Activated T-cell treated with anti-CD3 and anti-CD28 coated beads, Interleukin-2, amount 50 U/mL, for 24 hours (primary cell): ENCODE results near the gene PLN.

Source experiments
- DNase-seq: peaks from one replicate; pipeline ENCODE4 v3.0.0-alpha.2; 2020
- H3K27ac Mint-ChIP-seq: 2 replicates; pipeline ENCODE4 v1.8.0; 2020; ENCODE audit warnings: mild to moderate bottlenecking, mixed read lengths
- H3K27me3 Mint-ChIP-seq: 2 replicates; pipeline ENCODE4 v1.8.0; 2020; ENCODE audit warnings: mixed read lengths
- H3K36me3 Mint-ChIP-seq: 2 replicates; pipeline ENCODE4 v1.8.0; 2020; ENCODE audit warnings: low read depth, mixed read lengths
- H3K4me1 Mint-ChIP-seq: 2 replicates; pipeline ENCODE4 v1.8.0; 2020; ENCODE audit warnings: low read depth, mixed read lengths
- H3K4me3 Mint-ChIP-seq: 2 replicates; pipeline ENCODE4 v1.8.0; 2020; ENCODE audit warnings: mild to moderate bottlenecking, moderate library complexity, mixed read lengths
- H3K9me3 Mint-ChIP-seq: 2 replicates; pipeline ENCODE4 v1.8.0; 2020; ENCODE audit warnings: mixed read lengths

Gene PLN

DNA sequence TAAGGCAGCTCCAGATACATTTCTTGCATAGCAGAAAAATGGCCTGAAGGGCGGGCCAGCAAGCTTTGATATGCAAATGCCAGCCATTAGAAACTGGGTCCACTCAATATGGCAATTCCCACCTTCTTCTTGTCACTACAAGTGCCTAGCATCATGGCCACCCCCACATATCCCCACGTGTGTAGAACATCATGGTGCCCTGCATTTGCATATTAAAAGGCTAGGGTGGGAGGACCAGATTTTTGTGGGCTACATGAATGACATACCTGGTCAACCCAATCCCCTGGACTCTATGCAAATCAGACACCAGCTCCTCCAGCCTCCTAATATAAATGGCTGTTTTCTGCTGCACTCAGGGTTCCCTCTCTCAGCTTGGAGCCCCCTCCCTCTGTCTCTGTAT is 31.7 kb downstream of the PLN start:
- H3K4me3 Mint-ChIP-seq = no peak overlapping the region
- no peak overlapping the region for H3K27ac Mint-ChIP-seq
- peaks cover 90% of the 10 kb centered on the region for H3K36me3 Mint-ChIP-seq
- no peak for DNase-seq
- H3K4me1 Mint-ChIP-seq = peaks cover 5% of the 10 kb centered on the region
- H3K9me3 Mint-ChIP-seq = peaks cover 43% of the 10 kb centered on the region
- H3K27me3 Mint-ChIP-seq = no peaks in the 10 kb centered on the region

DNA sequence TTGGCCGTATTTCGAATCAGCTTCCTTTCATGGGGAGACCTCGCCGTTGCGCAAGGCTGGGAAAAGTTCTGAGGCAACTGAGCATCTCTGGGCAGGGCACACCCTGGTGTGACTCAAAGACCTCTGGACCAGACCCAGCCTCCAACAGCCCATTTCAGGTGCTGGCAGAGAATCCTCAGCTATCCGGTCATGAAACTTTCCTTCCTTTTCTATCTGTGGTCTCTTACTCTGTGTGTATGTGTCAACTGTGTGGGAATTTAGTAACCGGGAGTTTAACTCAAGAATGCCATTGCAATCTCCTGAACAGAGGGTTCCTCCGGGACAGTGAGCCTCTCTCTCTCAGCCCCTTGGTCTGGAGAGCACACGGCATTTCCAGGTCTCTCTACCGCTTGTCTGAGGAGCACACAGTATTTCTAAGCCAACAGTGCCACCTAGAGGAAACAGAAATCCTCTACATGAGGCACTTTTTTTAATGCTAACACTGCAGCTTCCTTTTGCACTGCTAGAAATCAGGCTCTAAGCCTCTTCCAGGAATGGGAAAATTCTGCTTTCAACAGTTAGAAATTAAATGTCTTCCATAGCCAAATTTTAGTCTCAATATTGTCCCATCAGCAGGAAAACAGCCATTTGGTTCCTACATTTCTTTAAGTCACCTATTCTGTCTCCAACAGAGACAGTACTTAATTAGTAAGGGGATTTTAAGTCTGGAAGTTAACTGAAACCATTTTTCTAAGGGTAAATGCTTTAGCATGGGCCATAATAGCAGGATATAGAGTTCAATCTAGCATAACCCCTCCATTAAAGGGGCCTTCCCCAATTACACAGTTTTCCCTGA is 32.7 kb downstream of the PLN start:
- Mint-ChIP-seq H3K27ac (peak overlapping the region; percentile 63), H3K36me3 (peaks cover 90% of the 10 kb centered on the region), H3K9me3 (peaks cover 37% of the 10 kb centered on the region), H3K27me3 (no peaks in the 10 kb centered on the region), H3K4me3 (no peak overlapping the region), H3K4me1 (peaks cover 9% of the 10 kb centered on the region)
- no peak for DNase-seq

DNA sequence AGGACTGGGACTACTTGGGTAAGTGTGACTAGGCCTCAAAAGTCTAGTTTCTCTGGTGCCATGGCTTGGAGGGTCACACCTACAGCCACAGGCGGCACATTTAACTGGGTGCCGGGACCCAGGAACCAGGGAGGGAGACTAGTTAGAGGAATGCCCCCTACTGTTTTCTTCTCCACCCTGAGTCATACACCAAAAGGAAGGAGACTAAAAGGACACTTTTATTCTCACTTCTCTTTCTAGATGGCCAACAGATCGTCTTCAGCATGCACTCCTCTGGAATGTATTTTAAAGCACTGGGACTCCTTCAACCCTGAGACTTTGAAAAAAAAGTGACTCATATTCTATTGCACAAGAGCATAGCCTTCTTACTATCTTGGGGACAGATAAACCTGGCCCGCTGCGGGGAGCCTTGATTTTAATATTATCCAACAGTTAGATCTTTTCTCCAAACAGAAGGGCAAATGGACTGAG is 33.4 kb downstream of the PLN start:
- H3K36me3 Mint-ChIP-seq = peaks cover 88% of the 10 kb centered on the region
- H3K4me3 Mint-ChIP-seq = no peak overlapping the region
- H3K4me1 Mint-ChIP-seq = peaks cover 12% of the 10 kb centered on the region
- DNase-seq = no peak
- no peak overlapping the region for H3K27ac Mint-ChIP-seq
- H3K27me3 Mint-ChIP-seq = no peaks in the 10 kb centered on the region
- peaks cover 30% of the 10 kb centered on the region for H3K9me3 Mint-ChIP-seq

DNA sequence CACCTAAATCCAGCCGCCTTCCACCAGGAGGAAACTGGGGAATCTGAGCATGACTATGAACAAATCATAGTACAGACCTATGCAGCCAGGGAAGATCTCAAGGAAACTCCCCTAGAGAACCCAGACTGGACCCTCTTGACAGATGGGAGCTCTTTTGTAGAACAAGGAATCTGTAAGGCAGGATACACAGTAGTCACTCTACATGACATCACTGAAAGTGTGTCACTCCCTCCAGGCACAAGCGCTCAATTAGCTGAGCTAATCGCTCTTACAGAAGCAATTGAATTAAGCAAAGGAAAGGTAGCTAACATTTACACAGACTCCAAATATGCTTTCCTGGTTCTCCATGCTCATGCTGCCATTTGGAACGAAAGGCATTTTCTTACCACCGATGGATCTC is 36.8 kb downstream of the PLN start:
- H3K27ac Mint-ChIP-seq = peak overlapping the region; percentile 41
- H3K9me3 Mint-ChIP-seq = peaks cover 9% of the 10 kb centered on the region
- peaks cover 72% of the 10 kb centered on the region for H3K36me3 Mint-ChIP-seq
- DNase-seq = no peak
- H3K27me3 Mint-ChIP-seq = no peaks in the 10 kb centered on the region
- peaks cover 35% of the 10 kb centered on the region for H3K4me1 Mint-ChIP-seq
- H3K4me3 Mint-ChIP-seq = no peak overlapping the region

DNA sequence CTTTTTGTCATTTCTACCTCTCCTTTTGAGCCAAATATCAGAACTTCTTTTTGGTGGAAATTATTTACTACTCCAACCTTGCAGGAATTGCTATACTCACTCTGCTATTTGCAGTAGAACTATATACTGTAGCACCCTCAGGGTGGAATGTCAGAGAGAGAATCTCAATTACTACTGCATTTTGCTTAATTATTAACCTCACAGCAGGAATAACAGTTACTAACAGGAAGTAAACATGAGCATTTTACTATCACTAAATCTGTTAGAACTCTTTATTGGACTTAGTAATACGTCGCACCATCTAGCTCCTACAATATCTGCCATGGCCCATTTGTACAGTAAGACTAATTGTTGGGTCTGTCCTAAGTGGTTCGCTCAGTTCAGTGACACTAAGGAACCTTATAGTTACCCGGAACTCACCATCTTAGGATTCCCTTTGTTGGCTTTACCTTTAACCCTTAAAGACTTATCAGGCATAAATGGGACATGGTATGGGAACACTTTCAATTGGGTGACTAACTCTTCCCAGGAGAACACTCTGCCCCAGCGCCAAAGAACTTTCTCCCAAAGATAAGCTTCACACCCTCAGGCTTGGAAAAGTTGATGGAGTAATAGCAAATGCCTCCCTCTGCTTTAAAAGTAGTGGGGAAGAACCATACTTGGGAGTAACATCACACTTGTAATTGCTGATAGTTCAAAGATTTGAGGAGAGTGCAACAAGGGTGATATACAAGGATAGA is 38.8 kb downstream of the PLN start:
- Mint-ChIP-seq H3K4me3 (no peak overlapping the region), H3K4me1 (peaks cover 44% of the 10 kb centered on the region), H3K36me3 (peaks cover 71% of the 10 kb centered on the region), H3K27ac (no peak overlapping the region), H3K27me3 (no peaks in the 10 kb centered on the region), H3K9me3 (no peaks in the 10 kb centered on the region)
- no peak for DNase-seq

DNA sequence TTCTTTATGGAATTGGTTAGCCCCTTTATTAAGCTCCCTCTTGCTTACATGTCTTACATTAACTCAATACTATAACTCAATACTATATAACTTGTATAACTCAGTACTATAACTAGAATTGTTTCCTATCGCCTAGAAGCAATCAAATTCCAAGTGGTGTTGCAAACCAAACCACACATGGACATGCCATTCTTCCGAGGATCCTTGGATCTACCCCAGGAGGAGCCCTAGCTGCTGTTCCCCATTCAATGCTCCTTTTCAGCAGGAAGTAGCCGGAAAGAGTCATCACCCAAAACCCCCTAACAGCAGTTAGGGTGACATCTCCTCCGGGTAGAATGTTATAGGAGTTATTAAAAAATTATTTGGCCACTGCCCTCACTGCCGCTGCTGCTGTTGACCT is 40.5 kb downstream of the PLN start:
- Mint-ChIP-seq H3K4me3 (no peak overlapping the region), H3K9me3 (no peaks in the 10 kb centered on the region), H3K36me3 (peaks cover 65% of the 10 kb centered on the region), H3K4me1 (peaks cover 53% of the 10 kb centered on the region), H3K27me3 (no peaks in the 10 kb centered on the region), H3K27ac (peak overlapping the region; percentile 35)
- DNase-seq = no peak

DNA sequence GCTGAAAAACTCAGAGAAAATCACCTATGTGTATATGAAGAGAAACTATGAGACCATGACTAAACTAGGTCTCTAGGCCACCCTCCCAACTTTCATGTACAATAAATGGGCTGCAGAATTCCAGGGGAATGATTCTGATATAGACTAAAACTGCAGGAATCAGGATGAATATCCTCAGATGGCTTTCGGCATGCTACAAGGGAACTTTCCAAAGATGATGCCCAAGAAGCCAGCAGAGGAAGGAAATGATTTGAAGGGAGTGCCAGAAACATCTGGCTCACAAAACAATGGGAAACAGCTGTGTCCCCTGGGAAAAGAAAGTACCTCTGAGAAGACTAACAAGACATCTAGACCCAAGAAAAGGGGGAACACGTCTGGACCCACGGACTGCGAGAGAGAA is 41.1 kb downstream of the PLN start:
- Mint-ChIP-seq H3K36me3 (peaks cover 68% of the 10 kb centered on the region), H3K27ac (peak overlapping the region; percentile 35), H3K9me3 (no peaks in the 10 kb centered on the region), H3K27me3 (no peaks in the 10 kb centered on the region), H3K4me1 (peaks cover 58% of the 10 kb centered on the region), H3K4me3 (no peak overlapping the region)
- no peak for DNase-seq

DNA sequence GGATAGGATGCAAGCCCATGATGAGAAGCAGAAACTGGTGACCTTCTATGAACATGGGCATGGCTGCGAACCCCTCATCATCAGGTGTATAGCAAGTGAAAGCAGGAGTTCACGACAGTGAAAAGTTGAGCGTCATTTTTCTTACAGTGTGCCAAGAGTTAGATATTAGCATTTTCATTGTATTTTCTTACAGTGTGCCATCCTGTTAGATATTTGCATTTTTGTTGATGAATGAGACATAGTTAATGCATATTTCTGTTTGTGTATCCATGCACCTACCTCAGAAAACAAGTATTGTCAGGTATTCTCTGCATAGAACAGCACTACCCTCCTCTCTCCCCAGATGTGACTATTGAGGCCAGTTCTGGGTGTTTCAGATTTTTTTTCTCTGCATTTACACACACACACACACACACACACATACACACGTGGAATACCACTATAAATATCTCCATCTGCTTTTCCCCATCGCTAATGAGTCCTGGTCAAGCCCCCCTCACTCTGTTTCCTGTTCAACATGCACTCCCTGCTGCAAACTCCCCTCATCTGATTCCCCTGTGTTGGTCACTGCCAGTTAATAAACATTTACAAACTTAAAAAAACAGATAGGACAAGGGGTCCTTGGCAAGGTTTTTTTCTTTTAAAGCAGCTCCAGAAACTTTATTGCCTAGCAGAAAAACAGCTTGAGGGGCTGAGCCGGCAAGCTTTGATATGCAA is 41.7 kb downstream of the PLN start:
- Mint-ChIP-seq H3K36me3 (peaks cover 68% of the 10 kb centered on the region), H3K27me3 (no peaks in the 10 kb centered on the region), H3K9me3 (no peaks in the 10 kb centered on the region), H3K4me3 (no peak overlapping the region), H3K27ac (peak overlapping the region; percentile 26), H3K4me1 (peaks cover 58% of the 10 kb centered on the region)
- no peak for DNase-seq

DNA sequence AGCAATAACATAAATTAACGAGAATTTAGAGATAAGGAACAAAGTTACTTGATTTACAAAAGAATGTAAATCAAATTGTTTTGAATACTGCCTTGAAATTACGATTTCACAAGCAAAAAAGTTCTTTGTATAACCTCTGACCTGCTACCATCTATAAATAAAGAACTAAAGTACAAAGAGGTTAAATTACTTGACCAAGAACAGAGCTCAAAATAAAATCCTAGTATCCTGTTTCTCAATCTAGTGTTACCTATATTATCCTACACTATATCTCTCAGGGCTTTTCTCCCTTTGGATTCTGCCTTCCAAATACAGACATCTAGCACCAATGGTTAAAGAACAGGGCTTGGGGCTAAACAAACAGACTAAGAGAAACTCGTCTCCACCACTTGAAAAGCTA is 43.8 kb downstream of the PLN start:
- H3K27ac Mint-ChIP-seq = no peak overlapping the region
- H3K4me1 Mint-ChIP-seq = peaks cover 62% of the 10 kb centered on the region
- peaks cover 70% of the 10 kb centered on the region for H3K36me3 Mint-ChIP-seq

DNA sequence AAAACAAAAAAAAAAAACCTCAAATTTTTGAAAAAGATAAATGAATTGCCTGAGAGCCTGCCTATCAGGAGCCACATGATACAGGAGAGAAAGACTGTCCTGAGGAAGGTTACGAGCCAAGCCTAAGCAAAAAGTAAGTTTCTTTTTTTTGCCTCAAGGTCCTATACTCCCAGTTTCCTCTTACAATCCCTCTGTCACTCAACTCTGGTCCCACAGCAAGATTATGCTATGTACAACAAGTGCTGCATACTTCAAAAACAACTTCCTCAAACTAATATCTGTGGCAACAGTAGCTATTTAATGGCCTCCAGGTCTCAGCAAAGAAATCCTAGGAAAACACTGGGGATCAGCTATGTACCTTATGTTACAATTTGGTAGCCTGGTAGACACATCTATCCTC is 46.8 kb downstream of the PLN start:
- Mint-ChIP-seq H3K4me3 (no peak overlapping the region), H3K27ac (no peak overlapping the region), H3K4me1 (peaks cover 66% of the 10 kb centered on the region), H3K27me3 (no peaks in the 10 kb centered on the region), H3K9me3 (peaks cover 5% of the 10 kb centered on the region), H3K36me3 (peaks cover 72% of the 10 kb centered on the region)
- DNase-seq = no peak

More for the DNA sequence above, 43.8 kb downstream of the PLN start:
- Mint-ChIP-seq H3K27me3 (no peaks in the 10 kb centered on the region), H3K4me3 (no peak overlapping the region), H3K9me3 (peaks cover 3% of the 10 kb centered on the region)
- no peak for DNase-seq

DNA sequence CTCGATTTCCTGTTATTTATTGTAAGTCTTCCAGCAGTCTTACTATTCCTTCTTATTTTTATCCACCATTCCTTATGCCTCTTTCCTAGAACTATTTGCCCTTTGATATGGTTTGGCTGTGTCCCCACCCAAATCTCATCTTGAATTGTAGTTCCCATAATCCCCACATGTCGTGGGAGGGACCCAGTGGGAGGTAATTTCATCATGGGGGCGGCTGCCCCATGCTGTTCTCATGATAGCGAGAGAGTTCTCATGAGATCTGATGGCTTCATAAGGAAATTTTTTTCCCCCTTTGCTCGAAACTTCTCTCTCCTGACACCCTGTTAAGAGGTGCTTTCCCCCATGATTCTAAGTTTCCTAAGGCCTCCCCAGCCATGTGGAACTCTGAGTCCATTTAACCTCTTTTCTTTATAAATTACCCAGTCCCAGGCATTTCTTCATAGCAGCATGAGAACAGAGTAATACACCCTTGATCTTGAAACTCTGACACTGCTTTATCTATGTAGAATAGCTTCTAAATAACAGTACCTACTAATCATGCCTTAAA is 48.8 kb downstream of the PLN start:
- Mint-ChIP-seq H3K4me3 (no peak overlapping the region), H3K27ac (peak overlapping the region; percentile 90)

DNA sequence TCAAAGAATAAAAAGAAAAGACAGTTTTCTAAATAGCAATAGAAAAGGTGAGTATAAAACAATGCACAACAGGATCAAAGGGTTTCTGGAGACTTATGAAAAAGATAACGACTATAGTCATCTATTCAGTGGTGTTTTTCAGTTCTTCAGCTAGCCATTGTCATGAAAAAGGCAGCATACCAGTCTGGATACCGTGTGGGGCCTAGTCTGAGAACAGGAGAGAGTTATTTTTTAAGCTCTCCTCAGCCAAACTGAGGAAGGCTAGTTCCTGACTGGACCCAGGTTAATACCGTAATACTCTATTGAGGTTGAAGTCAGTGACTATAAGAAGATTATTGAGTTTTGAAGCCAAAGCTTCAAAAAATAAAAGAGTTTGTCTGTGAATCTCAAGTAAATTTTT is 49.5 kb downstream of the PLN start:
- H3K36me3 Mint-ChIP-seq = peaks cover 67% of the 10 kb centered on the region
- no peak overlapping the region for H3K4me3 Mint-ChIP-seq
- H3K4me1 Mint-ChIP-seq = peaks cover 62% of the 10 kb centered on the region
- H3K27me3 Mint-ChIP-seq = no peaks in the 10 kb centered on the region
- DNase-seq = no peak
- peak overlapping the region; percentile 64 for H3K27ac Mint-ChIP-seq
- H3K9me3 Mint-ChIP-seq = peaks cover 5% of the 10 kb centered on the region

More for the DNA sequence above, 48.8 kb downstream of the PLN start:
- no peak for DNase-seq
- Mint-ChIP-seq H3K36me3 (peaks cover 63% of the 10 kb centered on the region), H3K9me3 (peaks cover 5% of the 10 kb centered on the region), H3K27me3 (no peaks in the 10 kb centered on the region), H3K4me1 (peaks cover 61% of the 10 kb centered on the region)

DNA sequence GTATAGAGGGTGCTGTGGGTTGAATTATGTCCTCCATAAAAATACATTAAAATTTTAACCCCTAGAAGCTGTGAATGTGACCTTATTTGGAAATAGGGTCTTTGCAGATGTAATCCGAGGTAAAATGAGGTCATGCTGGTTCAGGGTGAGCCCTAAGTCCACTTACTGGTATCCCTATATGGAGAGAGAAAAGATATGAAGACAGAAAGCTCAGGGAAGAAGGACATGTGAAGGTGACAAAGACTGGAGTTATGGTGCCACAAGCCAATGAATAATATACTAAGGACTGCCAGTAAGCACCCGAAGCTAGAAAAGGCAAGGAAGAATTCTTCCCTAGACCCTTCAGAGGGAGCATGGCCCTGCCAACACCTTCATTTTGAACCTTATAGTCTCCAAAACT is 50.2 kb downstream of the PLN start:
- Mint-ChIP-seq H3K27ac (peak overlapping the region; percentile 1), H3K27me3 (no peaks in the 10 kb centered on the region), H3K9me3 (peaks cover 5% of the 10 kb centered on the region), H3K36me3 (peaks cover 69% of the 10 kb centered on the region), H3K4me1 (peaks cover 59% of the 10 kb centered on the region), H3K4me3 (no peak overlapping the region)
- DNase-seq = no peak

DNA sequence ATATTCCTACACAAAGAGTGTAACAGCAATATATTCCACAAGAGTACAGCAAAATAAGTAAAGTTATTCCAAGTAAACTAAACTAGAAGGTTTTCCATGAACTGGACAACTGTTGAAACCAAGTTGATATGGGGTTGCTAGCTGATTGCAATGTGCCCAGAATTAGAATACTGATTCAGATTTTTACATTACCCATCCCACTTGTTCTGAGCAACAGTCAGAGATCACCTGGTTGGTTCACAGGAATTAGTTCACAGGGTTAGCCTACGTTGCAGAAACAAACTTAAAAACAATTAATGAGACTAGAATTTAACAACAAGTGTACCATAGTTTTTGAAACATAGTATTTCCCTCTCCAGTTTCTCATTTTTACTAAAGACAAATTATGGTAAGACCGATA is 54.2 kb downstream of the PLN start:
- H3K9me3 Mint-ChIP-seq = peaks cover 3% of the 10 kb centered on the region
- DNase-seq = no peak
- no peaks in the 10 kb centered on the region for H3K27me3 Mint-ChIP-seq
- no peak overlapping the region for H3K27ac Mint-ChIP-seq
- H3K4me3 Mint-ChIP-seq = no peak overlapping the region
- peaks cover 57% of the 10 kb centered on the region for H3K4me1 Mint-ChIP-seq
- peaks cover 71% of the 10 kb centered on the region for H3K36me3 Mint-ChIP-seq
